Midbrain (tissue), 1 donor: Measurements from ENCODE around the gene UBR4.
A peak's percentile ranks its signal among the peaks of the same experiment; 100 is the strongest.

ENCODE experiments used
- DNase-seq: peaks from one replicate; lab custom pipeline; 2025; lab: John Stamatoyannopoulos, UW

Gene UBR4

GRCh38 chr1:19091196-19091953, 118.7 kb downstream of the UBR4 start:
- no peak for DNase-seq

GRCh38 chr1:19089524-19089923, 120.5 kb downstream of the UBR4 start:
- no peak for DNase-seq

- DNase-seq, result no peak
These were observed 121.2 kb downstream of the UBR4 start for GRCh38 chr1:19088717-19089442.

GRCh38 chr1:19087737-19088594, 122.1 kb downstream of the UBR4 start:
- no peak for DNase-seq

- DNase-seq, result no peak
These were observed 122.9 kb downstream of the UBR4 start for GRCh38 chr1:19087017-19087736.

- no peak for DNase-seq
These were observed 123.7 kb downstream of the UBR4 start for GRCh38 chr1:19086176-19086875.

GRCh38 chr1:19084206-19084738, 125.8 kb downstream of the UBR4 start:
- no peak for DNase-seq

GRCh38 chr1:19083081-19083480, 127.0 kb downstream of the UBR4 start:
- no peak for DNase-seq

GRCh38 chr1:19081218-19081893, 128.7 kb downstream of the UBR4 start:
- no peak for DNase-seq

- no peak for DNase-seq
These were observed 129.3 kb downstream of the UBR4 start for GRCh38 chr1:19080721-19081120.

- DNase-seq, result no peak
These were observed 130.3 kb downstream of the UBR4 start for GRCh38 chr1:19079541-19080472.

- DNase-seq, result no peak
These were observed 131.5 kb downstream of the UBR4 start for GRCh38 chr1:19078536-19078935.

GRCh38 chr1:19076841-19077616, 133.0 kb downstream of the UBR4 start:
- DNase-seq, result no peak

GRCh38 chr1:19074902-19075721, 135.0 kb downstream of the UBR4 start:
- no peak for DNase-seq

- DNase-seq, result no peak
These were observed 135.6 kb downstream of the UBR4 start for GRCh38 chr1:19074361-19074901.

GRCh38 chr1:19073311-19074186, 136.5 kb downstream of the UBR4 start:
- peak; percentile 9 for DNase-seq
